Epithelial cell of esophagus (primary cell): ENCODE measurements around the gene RBL2.
A peak's percentile ranks its signal among the peaks of the same experiment; 100 is the strongest.

Experiments used
- DNase-seq: peaks from one replicate; pipeline ENCODE4 v3.0.0; 2010; ENCODE audit warnings: low read depth
- H3K4me3 ChIP-seq: 2 replicates; pipeline ENCODE4 v1.5.1; 2011; ENCODE audit warnings: mild to moderate bottlenecking, low read length, control low read depth
- CTCF ChIP-seq: IDR thresholded peaks from 2 replicates; pipeline ENCODE4 v1.5.1; 2011; ENCODE audit warnings: low read depth, mild to moderate bottlenecking, low read length, control low read depth, inconsistent platforms; ENCODE audit not compliant: insufficient read depth; ENCODE audit errors: missing control alignments

The RBL2 gene

DNA sequence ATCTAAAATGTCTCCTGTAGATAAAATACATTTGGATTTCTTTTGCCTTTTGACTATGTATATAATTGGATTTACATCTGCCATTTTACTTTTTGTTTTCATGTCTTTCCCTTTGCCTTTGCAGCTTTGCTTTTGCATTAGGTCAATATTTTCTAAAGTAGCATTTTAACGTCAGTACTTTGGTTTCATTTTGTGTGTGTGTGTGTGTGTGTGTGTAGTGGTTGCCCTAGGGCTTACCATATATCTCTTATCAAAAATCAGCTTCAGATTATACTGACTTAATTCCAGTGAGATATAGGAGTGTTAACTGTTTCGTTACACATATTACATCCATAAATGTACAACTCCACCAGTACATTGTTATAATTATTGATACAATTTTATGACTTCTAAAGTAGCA is 42.6 kb downstream of the RBL2 start:
- no peak overlapping the region for H3K4me3 ChIP-seq
- TF ChIP-seq CTCF = no peak
- DNase-seq = no peak

DNA sequence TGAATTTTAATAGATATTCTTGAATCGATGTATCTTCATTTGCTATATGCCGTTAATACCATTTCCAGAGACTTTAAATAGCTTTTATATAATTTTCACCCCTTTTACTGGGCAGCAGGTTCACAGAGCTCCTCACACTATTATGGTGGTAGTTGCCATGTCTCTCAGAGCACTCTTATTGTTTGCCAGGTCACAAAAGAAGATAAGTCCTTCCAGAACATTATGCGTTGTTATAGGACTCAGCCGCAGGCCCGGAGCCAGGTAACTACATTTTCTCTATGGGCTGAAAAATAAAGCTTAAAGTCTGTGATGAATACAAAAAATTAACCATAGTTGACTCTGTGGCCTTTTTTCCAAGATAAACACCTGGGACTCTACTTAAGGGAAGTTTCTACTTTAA is 44.7 kb downstream of the RBL2 start:
- TF ChIP-seq CTCF = no peak
- no peak overlapping the region for H3K4me3 ChIP-seq
- no peak for DNase-seq

GRCh38 chr16:53480394-53480793 is 46.1 kb downstream of the RBL2 start:
- no peak for DNase-seq
- no peak for TF ChIP-seq CTCF
- H3K4me3 ChIP-seq = no peak overlapping the region

GRCh38 chr16:53482123-53482522 is 47.9 kb downstream of the RBL2 start:
- no peak for TF ChIP-seq CTCF
- no peak overlapping the region for H3K4me3 ChIP-seq
- DNase-seq = peak; percentile 33

- no peak for TF ChIP-seq CTCF
- no peak overlapping the region for H3K4me3 ChIP-seq
- DNase-seq = no peak
These were observed 50.3 kb downstream of the RBL2 start for GRCh38 chr16:53484542-53484941.

DNA sequence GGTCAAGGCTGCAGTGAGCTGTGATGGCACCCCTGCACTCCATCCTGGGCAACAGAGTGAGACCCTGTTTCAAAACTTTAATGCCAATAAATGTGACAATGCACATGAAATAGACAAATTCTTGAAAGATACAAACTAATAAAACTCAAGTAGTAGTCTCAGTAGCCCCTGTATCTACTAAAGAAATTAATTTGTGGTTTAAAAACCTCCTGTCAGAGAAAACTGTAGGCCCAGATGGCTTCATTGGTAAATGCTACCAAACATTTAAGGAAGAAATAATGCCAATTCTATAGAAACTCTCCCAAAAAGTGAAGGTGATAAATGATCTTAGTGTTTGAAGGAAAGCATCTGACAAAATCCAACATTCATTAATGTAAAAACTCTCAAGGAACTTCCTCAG is 52.0 kb downstream of the RBL2 start:
- no peak for TF ChIP-seq CTCF
- DNase-seq = no peak
- H3K4me3 ChIP-seq = no peak overlapping the region

- no peak for TF ChIP-seq CTCF
- no peak overlapping the region for H3K4me3 ChIP-seq
- DNase-seq = no peak
These were observed 55.5 kb downstream of the RBL2 start for GRCh38 chr16:53489755-53490154.
